RWPE2 (cell line): ENCODE data around the gene ABCG2.

Experiments used
- ATAC-seq: fragments of 200-7000 bp; cut with Tn5 transposase; 3 replicates; pipeline ENCODE4 v1.9.1; 2021; ENCODE audit warnings: low read depth
- DNase-seq: peaks from one replicate; pipeline ENCODE4 v3.0.0-alpha.2; 2020; ENCODE audit warnings: low spot score
- H3K27ac ChIP-seq: fragments of 450-650 bp; 2 replicates; pipeline ENCODE4 v1.5.1; 2017; ENCODE audit warnings: mild to moderate bottlenecking; ENCODE audit not compliant: poor library complexity, severe bottlenecking
- H3K27me3 ChIP-seq: fragments of 250-450 bp; sonication (Bioruptor Pico); 2 replicates; pipeline ENCODE4 v1.5.1; 2021; ENCODE audit warnings: mild to moderate bottlenecking, moderate library complexity; ENCODE audit not compliant: insufficient read depth, poor library complexity, severe bottlenecking
- H3K36me3 ChIP-seq: fragments of 250-450 bp; sonication (Bioruptor Pico); 2 replicates; pipeline ENCODE4 v1.5.1; 2020; ENCODE audit warnings: low read depth, mild to moderate bottlenecking, moderate library complexity
- H3K4me1 ChIP-seq: fragments of 250-450 bp; sonication (Bioruptor Pico); 2 replicates; pipeline ENCODE4 v1.5.1; 2021; ENCODE audit warnings: mild to moderate bottlenecking, moderate library complexity; ENCODE audit not compliant: insufficient read depth, poor library complexity, severe bottlenecking
- H3K4me3 ChIP-seq: fragments of 250-450 bp; sonication (Bioruptor Pico); 2 replicates; pipeline ENCODE4 v1.5.1; 2021; ENCODE audit warnings: mild to moderate bottlenecking, moderate library complexity; ENCODE audit not compliant: severe bottlenecking
- H3K9me3 ChIP-seq: fragments of 250-450 bp; sonication (Bioruptor Pico); 2 replicates; pipeline ENCODE4 v1.5.1; 2021; ENCODE audit warnings: mild to moderate bottlenecking, moderate library complexity; ENCODE audit not compliant: severe bottlenecking
- TF ChIP-seq, protein P1 (sequence below): fragments of 450-650 bp; IDR thresholded peaks from one replicate; pipeline ENCODE4 v1.5.1; 2017; ENCODE audit warnings: mild to moderate bottlenecking, moderate library complexity; ENCODE audit not compliant: poor library complexity, severe bottlenecking

Gene ABCG2

DNA sequence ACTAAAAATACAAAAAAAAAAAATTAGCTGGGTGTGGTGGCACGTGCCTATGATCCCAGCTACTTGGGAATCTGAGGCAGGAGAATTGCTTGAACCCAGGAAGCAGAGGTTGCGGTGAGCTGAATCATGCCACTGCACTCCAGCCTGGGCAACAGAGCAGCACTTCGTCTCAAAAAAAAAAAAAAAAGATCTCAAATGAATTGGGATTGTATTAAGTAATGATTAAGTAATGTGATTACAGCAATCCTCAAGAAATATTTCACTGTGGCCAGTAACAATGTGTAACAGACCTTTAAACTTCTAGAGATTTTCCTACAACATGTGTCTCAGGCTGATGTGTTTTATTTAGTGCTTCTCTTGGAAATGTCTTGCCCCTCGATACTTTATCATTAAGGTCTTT is 104.2 kb downstream of the ABCG2 start:
- ATAC-seq: no peak

DNA sequence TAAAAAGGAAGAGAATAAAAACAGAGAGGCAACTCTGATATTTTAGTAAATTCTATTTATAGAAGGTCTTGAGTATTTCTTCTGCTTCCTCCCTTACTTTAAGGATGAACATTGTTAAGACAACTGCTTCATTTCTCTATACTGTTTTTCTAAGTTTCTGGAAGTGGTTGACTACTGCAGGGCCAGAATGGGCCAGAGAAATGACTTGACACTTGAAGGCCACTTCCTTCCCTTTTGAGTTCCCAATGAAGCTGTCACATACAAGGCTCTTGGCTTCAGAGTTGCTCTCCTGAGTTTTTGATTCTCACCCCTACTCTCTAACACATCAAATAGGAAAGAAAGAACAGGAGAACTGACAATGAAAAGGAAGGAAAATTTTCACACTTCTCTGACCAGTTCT is 113.4 kb downstream of the ABCG2 start:
- Histone ChIP-seq H3K27me3 (no peaks in the 10 kb centered on the region), H3K9me3 (no peaks in the 10 kb centered on the region), H3K4me3 (no peak overlapping the region), H3K36me3 (peaks cover 61% of the 10 kb centered on the region), H3K27ac (no peak overlapping the region), H3K4me1 (no peaks in the 10 kb centered on the region)
- TF ChIP-seq, protein P1, sequence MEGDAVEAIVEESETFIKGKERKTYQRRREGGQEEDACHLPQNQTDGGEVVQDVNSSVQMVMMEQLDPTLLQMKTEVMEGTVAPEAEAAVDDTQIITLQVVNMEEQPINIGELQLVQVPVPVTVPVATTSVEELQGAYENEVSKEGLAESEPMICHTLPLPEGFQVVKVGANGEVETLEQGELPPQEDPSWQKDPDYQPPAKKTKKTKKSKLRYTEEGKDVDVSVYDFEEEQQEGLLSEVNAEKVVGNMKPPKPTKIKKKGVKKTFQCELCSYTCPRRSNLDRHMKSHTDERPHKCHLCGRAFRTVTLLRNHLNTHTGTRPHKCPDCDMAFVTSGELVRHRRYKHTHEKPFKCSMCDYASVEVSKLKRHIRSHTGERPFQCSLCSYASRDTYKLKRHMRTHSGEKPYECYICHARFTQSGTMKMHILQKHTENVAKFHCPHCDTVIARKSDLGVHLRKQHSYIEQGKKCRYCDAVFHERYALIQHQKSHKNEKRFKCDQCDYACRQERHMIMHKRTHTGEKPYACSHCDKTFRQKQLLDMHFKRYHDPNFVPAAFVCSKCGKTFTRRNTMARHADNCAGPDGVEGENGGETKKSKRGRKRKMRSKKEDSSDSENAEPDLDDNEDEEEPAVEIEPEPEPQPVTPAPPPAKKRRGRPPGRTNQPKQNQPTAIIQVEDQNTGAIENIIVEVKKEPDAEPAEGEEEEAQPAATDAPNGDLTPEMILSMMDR: no peak
- ATAC-seq: no peak
- DNase-seq: no peak

More for the DNA sequence above, 104.2 kb downstream of the ABCG2 start:
- no peak overlapping the region for H3K27ac ChIP-seq
- TF ChIP-seq, protein P1: no peak
- H3K27me3 ChIP-seq: no peaks in the 10 kb centered on the region
- H3K4me3 ChIP-seq: no peak overlapping the region
- peaks cover 46% of the 10 kb centered on the region for H3K36me3 ChIP-seq
- DNase-seq: no peak
- no peaks in the 10 kb centered on the region for H3K9me3 ChIP-seq
- no peaks in the 10 kb centered on the region for H3K4me1 ChIP-seq

- TF ChIP-seq, protein P1: no peak
- Histone ChIP-seq H3K4me1 (no peaks in the 10 kb centered on the region), H3K4me3 (no peak overlapping the region), H3K9me3 (no peaks in the 10 kb centered on the region), H3K27ac (no peak overlapping the region), H3K36me3 (peaks cover 68% of the 10 kb centered on the region), H3K27me3 (no peaks in the 10 kb centered on the region)
- ATAC-seq: no peak
- no peak for DNase-seq
Observed at GRCh38 chr4:88043586-88044340, 114.7 kb downstream of the ABCG2 start.

DNA sequence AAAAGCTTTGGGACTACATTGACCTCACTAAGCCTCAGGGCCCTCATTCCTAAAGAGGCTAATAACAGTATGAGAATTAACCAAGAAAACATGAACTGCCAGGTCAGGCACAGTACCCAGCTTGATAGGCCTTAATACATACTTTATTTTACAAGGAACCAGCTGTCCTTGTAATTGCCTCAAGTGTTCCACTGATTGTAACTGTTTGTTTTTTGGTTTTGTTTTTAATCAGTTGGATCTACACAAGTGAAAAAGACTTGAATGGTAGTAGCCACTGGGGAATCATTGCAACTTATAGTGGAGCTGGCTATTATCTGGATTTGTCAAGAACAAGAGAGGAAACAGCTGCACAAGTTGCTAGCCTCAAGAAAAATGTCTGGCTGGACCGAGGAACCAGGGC is 115.4 kb downstream of the ABCG2 start:
- no peaks in the 10 kb centered on the region for H3K4me1 ChIP-seq
- ATAC-seq: no peak
- H3K27ac ChIP-seq: no peak overlapping the region

GRCh38 chr4:88041626-88042025 is 116.8 kb downstream of the ABCG2 start:
- no peaks in the 10 kb centered on the region for H3K27me3 ChIP-seq
- no peak for ATAC-seq
- DNase-seq: no peak
- H3K4me3 ChIP-seq: no peak overlapping the region
- peaks cover 68% of the 10 kb centered on the region for H3K36me3 ChIP-seq
- H3K4me1 ChIP-seq: no peaks in the 10 kb centered on the region
- H3K27ac ChIP-seq: no peak overlapping the region
- TF ChIP-seq, protein P1: no peak
- H3K9me3 ChIP-seq: no peaks in the 10 kb centered on the region

More for the DNA sequence above, 115.4 kb downstream of the ABCG2 start:
- TF ChIP-seq, protein P1: no peak
- DNase-seq: no peak
- peaks cover 68% of the 10 kb centered on the region for H3K36me3 ChIP-seq
- H3K27me3 ChIP-seq: no peaks in the 10 kb centered on the region
- no peaks in the 10 kb centered on the region for H3K9me3 ChIP-seq
- H3K4me3 ChIP-seq: no peak overlapping the region
